Measurements from ENCODE around the gene ERVH48-1.
"Not testable (repeated sequence)": the region's sequence is repeated elsewhere in the genome, so short reads cannot be mapped to it uniquely, and the experiment has no call there.

The ERVH48-1 gene

GRCh38 chr21:42925114-42925926 lies at the start of gene ERVH48-1:
TSS of gene ERVH48-1 (minus strand) at chr21:42925630. CDS start at chr21:42919006, 6,624 bp downstream.
- no peak for DNase-seq

- DNase-seq: peak; percentile 99
Observed at GRCh38 chr21:42973991-42974831, 48.8 kb upstream of the ERVH48-1 start, which contains the start of gene PKNOX1. TSS of gene PKNOX1 (plus strand) at chr21:42974562. CDS start at chr21:43004382, 29,820 bp downstream.

GRCh38 chr21:42973309-42973990 lies 48.0 kb upstream of the ERVH48-1 start:
- DNase-seq: no peak

- no peak for DNase-seq
Observed at GRCh38 chr21:42971897-42972275, 46.5 kb upstream of the ERVH48-1 start.

GRCh38 chr21:42970946-42971653 lies 45.7 kb upstream of the ERVH48-1 start:
- DNase-seq: no peak

GRCh38 chr21:42969193-42969600 lies 43.8 kb upstream of the ERVH48-1 start:
- no peak for DNase-seq

- DNase-seq: not testable (repeated sequence)
Observed at GRCh38 chr21:42967616-42968015, 42.2 kb upstream of the ERVH48-1 start.

- no peak for DNase-seq
Observed at GRCh38 chr21:42965211-42965560, 39.8 kb upstream of the ERVH48-1 start.

GRCh38 chr21:42964546-42965210 lies 39.2 kb upstream of the ERVH48-1 start:
- DNase-seq: no peak

- no peak for DNase-seq
Observed at GRCh38 chr21:42964086-42964485, 38.7 kb upstream of the ERVH48-1 start.

- DNase-seq: no peak
Observed at GRCh38 chr21:42962380-42963007, 37.1 kb upstream of the ERVH48-1 start.

GRCh38 chr21:42959728-42960127 lies 34.3 kb upstream of the ERVH48-1 start:
- DNase-seq: no peak

- not testable (repeated sequence) for DNase-seq
Observed at GRCh38 chr21:42958122-42958521, 32.7 kb upstream of the ERVH48-1 start.

GRCh38 chr21:42956824-42957630 lies 31.6 kb upstream of the ERVH48-1 start:
- DNase-seq: no peak

- not testable (repeated sequence) for DNase-seq
Observed at GRCh38 chr21:42951193-42951592, 25.8 kb upstream of the ERVH48-1 start.

- not testable (repeated sequence) for DNase-seq
Observed at GRCh38 chr21:42949094-42949755, 23.8 kb upstream of the ERVH48-1 start.

GRCh38 chr21:42942244-42942643 lies 16.8 kb upstream of the ERVH48-1 start:
- DNase-seq: no peak

GRCh38 chr21:42941696-42942085 lies 16.3 kb upstream of the ERVH48-1 start:
- DNase-seq: no peak

- DNase-seq: peak; percentile 87
Observed at GRCh38 chr21:42939582-42940413, 14.4 kb upstream of the ERVH48-1 start.

Data from eye (tissue), 1 donor.